Naive thymus-derived CD4-positive, alpha-beta T cell (primary cell): ENCODE results near the gene YWHAE. TPM values are rescaled to one million over a fixed set of nuclear protein-coding genes. Genes with fewer than 3 reads are reported as not detected.
A peak's percentile ranks its signal among the peaks of the same experiment; 100 is the strongest.

Experiments used
- ATAC-seq: fragments of 150-1000 bp; cut with Tn5 transposase; 2 replicates; pipeline ENCODE4 v1.10.0; 2021; ENCODE audit warnings: mild to moderate bottlenecking, moderate library complexity
- CTCF ChIA-PET: fragments of 350-600 bp; sonication (Branson Sonifier 250); formaldehyde crosslinking; loops from one replicate; lab custom pipeline; 2021; ENCODE audit warnings: antibody characterized with exemption; lab: Charles Lee
- POLR2A ChIA-PET: fragments of 350-600 bp; sonication (Branson Sonifier 250); formaldehyde crosslinking; loops from one replicate; lab custom pipeline; 2021; ENCODE audit warnings: antibody characterized with exemption, inconsistent platforms; lab: Charles Lee
- DNase-seq, 9 donors: peaks; one replicate each; pipeline versions ENCODE4 v3.0.0 to v3.0.0-alpha.2; 2020 to 2022; ENCODE audit warnings: mixed read lengths in 1 of 9
- H3K27ac ChIP-seq: one replicate; pipeline ENCODE4 v1.7.0; 2013; ENCODE audit warnings: mild to moderate bottlenecking, low read depth, low read length, moderate library complexity
- H3K27me3 ChIP-seq, 2 donors: one replicate each; pipeline ENCODE4 v1.7.0; 2013; ENCODE audit warnings: low read length in 2 of 2, mild to moderate bottlenecking in 2 of 2, moderate library complexity in 2 of 2; ENCODE audit not compliant: control insufficient read depth in 2 of 2, insufficient read depth in 2 of 2
- H3K36me3 ChIP-seq, 3 experiments: 1 replicate in 2 of 3; 2 replicates in 1 of 3; pipeline ENCODE4 v1.7.0; 2013; ENCODE audit warnings: low read length in 3 of 3, mild to moderate bottlenecking in 3 of 3, moderate library complexity in 1 of 3; ENCODE audit not compliant: insufficient read depth in 3 of 3, control insufficient read depth in 2 of 3
- H3K4me1 ChIP-seq, 2 donors: one replicate each; pipeline ENCODE4 v1.7.0; 2013; ENCODE audit warnings: low read length in 2 of 2, mild to moderate bottlenecking in 2 of 2, moderate library complexity in 1 of 2; ENCODE audit not compliant: control insufficient read depth in 2 of 2, insufficient read depth in 2 of 2
- H3K4me3 ChIP-seq: 2 replicates; pipeline ENCODE4 v1.7.0; 2013; ENCODE audit warnings: mild to moderate bottlenecking, low read length
- H3K9me3 ChIP-seq, 3 experiments: 1 replicate in 2 of 3; 2 replicates in 1 of 3; pipeline ENCODE4 v1.7.0; 2013; ENCODE audit warnings: low read length in 3 of 3; ENCODE audit not compliant: control insufficient read depth in 2 of 3
- H3K27ac Mint-ChIP-seq, 9 donors: one replicate each; pipeline ENCODE4 v1.8.0; 2020 to 2022; ENCODE audit warnings: mixed read lengths in 9 of 9, mild to moderate bottlenecking in 8 of 9, moderate library complexity in 5 of 9, inconsistent platforms in 2 of 9
- H3K27me3 Mint-ChIP-seq, 5 donors: one replicate each; pipeline ENCODE4 v1.8.0; 2021 to 2022; ENCODE audit warnings: mixed read lengths in 5 of 5, mild to moderate bottlenecking in 1 of 5
- H3K36me3 Mint-ChIP-seq, 5 donors: one replicate each; pipeline ENCODE4 v1.8.0; 2020 to 2022; ENCODE audit warnings: mixed read lengths in 5 of 5, mild to moderate bottlenecking in 3 of 5, inconsistent platforms in 1 of 5
- H3K4me1 Mint-ChIP-seq, 7 donors: one replicate each; pipeline ENCODE4 v1.8.0; 2020 to 2022; ENCODE audit warnings: mixed read lengths in 7 of 7, mild to moderate bottlenecking in 3 of 7, inconsistent platforms in 1 of 7
- H3K4me3 Mint-ChIP-seq, 10 donors: one replicate each; pipeline ENCODE4 v1.8.0; 2020 to 2022; ENCODE audit warnings: mild to moderate bottlenecking in 10 of 10, mixed read lengths in 10 of 10, moderate library complexity in 6 of 10, inconsistent platforms in 2 of 10
- H3K9me3 Mint-ChIP-seq, 11 donors: one replicate each; pipeline ENCODE4 v1.8.0; 2020 to 2022; ENCODE audit warnings: mixed read lengths in 11 of 11, mild to moderate bottlenecking in 4 of 11, inconsistent platforms in 1 of 11, moderate library complexity in 1 of 11
- intact Hi-C, 2 donors: fragments of 100-400 bp; cut with micrococcal nuclease; formaldehyde crosslinking; loops; one replicate each; pipeline ENCODE4 v1.15.1; 2023
- polyA plus RNA-seq, 2 donors: library from polyadenylated mRNA; unstranded; fragments of 300-500 nt; fragmentation: Illumina TruSeq; gene quantifications; one replicate each; pipeline ENCODE4 v1.2.3, GENCODE V29; 2021
- total RNA-seq, 6 experiments: library from RNA in 5 of 6; stranded (reverse) in 5 of 6; gene quantifications; 1 replicate in 5 of 6; 2 replicates in 1 of 6; pipeline ENCODE4 v1.2.3 and lab custom pipeline; 2021 to 2026

Gene YWHAE
- total and polyA plus RNA-seq, 7 experiments from 2014 or later: 30.6 to 317 (median 127) TPM

DNA sequence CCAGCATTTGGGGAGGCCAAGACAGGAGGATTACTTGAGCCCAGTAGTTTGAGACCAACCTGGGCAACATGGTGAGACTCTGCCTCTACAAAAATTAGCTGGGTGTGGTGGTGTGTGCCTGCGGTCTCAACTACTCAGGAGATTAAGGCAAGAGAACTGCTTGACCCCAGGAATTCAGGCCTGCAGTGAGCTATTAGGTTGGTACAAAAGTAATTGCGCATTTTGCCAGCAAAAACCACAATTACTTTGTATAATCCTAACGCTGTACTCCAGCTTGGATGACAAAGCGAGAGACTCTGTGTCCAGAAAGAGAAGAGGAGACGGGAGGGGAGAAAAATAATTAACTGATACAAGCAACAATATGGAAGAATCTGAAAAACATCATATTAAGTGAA lies 32.7 kb downstream of the YWHAE start:
- Mint-ChIP-seq H3K4me1 (peaks cover 38 to 81% (median 65%) of the 10 kb centered on the region in 7 donors), H3K9me3 (no peaks in the 10 kb centered on the region), H3K27ac (peak overlapping the region in 8 of 9 donors; percentile 2 to 77 (median 36)), H3K4me3 (no peak overlapping the region), H3K27me3 (no peaks in the 10 kb centered on the region), H3K36me3 (peaks cover 0 to 13% (median 8%) of the 10 kb centered on the region in 5 donors)
- H3K27me3 ChIP-seq: no peaks in the 10 kb centered on the region
- H3K4me1 ChIP-seq: peaks cover 7 to 15% of the 10 kb centered on the region in 2 donors
- H3K4me3 ChIP-seq: no peak overlapping the region
- ATAC-seq (no peak), DNase-seq (no peak)
- H3K27ac ChIP-seq: no peak overlapping the region
- intact Hi-C loops: loop anchor here in 1 of 2 donors (5.0 kb wide), 1 partner anchor 165 kb away; no protein-coding TSS in a partner anchor
- ChIA-PET POLR2A (interaction anchor here (0.6 to 3.5 kb wide), 3 partner anchors 25 to 148 kb away, joined by 3 to 36 read pairs (median 6); partner anchors contain the start of genes INPP5K and YWHAE), CTCF (interaction anchor here (1.3 kb wide), 1 partner anchor 263 kb away, joined by 4 read pairs; no protein-coding TSS in a partner anchor)
- H3K9me3 ChIP-seq: no peaks in the 10 kb centered on the region
- H3K36me3 ChIP-seq: peaks cover 3 to 20% (median 3%) of the 10 kb centered on the region in 3 experiments

DNA sequence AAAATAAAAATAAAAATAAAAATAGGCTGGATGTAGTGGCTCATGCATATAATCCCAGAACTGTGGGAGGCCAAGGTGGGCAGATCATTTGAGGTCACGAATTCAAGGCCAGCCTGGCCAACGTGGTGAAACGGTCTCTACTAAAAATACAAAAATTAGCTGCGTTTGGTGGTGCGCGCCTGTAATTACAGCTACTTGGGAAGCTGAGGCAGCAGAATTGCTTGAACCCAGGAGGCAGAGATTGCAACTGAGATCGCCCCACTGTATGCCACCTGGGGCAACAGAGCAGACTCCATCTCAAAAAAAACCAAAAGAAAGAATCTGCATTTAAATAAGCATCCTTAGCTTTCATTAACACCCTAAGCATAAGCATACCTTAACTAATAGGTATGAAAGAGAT lies 33.8 kb downstream of the YWHAE start:
- Histone ChIP-seq H3K4me3 (no peak overlapping the region), H3K27me3 (no peaks in the 10 kb centered on the region), H3K36me3 (peaks cover 0 to 20% (median 3%) of the 10 kb centered on the region in 3 experiments), H3K27ac (no peak overlapping the region), H3K4me1 (peaks cover 19 to 23% of the 10 kb centered on the region in 2 donors), H3K9me3 (no peaks in the 10 kb centered on the region)
- Mint-ChIP-seq H3K27ac (peak overlapping the region in 5 of 9 donors; percentile 13 to 77 (median 64)), H3K27me3 (no peaks in the 10 kb centered on the region), H3K36me3 (peaks cover 0 to 13% (median 7%) of the 10 kb centered on the region in 5 donors), H3K9me3 (no peaks in the 10 kb centered on the region), H3K4me3 (no peak overlapping the region), H3K4me1 (peaks cover 39 to 83% (median 63%) of the 10 kb centered on the region in 7 donors)
- no peak for DNase-seq
- intact Hi-C loops: loop anchor here in 1 of 2 donors (5.0 kb wide), 1 partner anchor 166 kb away; no protein-coding TSS in a partner anchor
- POLR2A ChIA-PET: interaction anchor here (0.6 to 3.5 kb wide), 7 partner anchors 10 to 264 kb away, joined by 3 to 36 read pairs (median 4); partner anchors contain the start of genes INPP5K and YWHAE
- CTCF ChIA-PET: interaction anchor here (0.6 to 2.7 kb wide), 14 partner anchors 8 to 260 kb away, joined by 3 to 32 read pairs (median 6); partner anchors contain the start of gene INPP5K
- ATAC-seq: no peak

DNA sequence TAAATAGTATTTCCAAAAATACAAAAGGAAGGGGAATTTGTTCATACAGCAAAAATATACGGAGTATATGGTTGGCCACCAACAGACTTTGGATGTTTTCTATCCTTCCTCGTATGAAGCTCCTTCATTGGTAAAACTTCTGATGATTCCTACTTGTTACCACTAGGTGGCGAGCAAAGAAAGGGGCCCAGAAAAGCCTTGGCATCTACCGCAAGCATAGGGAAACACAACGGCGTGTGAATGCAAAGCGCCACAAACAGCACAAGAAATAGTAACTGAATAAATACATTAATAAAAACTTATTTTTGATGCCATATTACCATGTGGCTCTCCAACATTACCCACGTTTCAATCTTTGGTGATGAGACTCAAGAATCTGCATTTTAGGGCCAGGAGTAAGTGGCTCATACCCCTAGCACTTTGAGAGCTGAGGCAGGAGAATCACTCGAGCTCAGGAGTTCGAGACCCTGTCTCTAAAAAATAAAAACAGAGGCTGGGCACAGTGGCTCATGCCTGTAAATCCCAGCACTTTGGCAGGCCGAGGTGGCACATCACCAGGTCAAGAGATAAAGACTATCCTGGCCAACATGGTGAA lies 34.5 kb downstream of the YWHAE start:
- ChIA-PET CTCF (interaction anchor here (0.5 to 2.7 kb wide), 28 partner anchors 9 to 264 kb away, joined by 3 to 32 read pairs (median 4); partner anchors contain the start of genes INPP5K and PITPNA), POLR2A (interaction anchor here (0.6 to 3.5 kb wide), 14 partner anchors 8 to 366 kb away, joined by 3 to 36 read pairs (median 4); partner anchors contain the start of genes INPP5K and YWHAE)
- Mint-ChIP-seq H3K4me1 (peaks cover 39 to 83% (median 64%) of the 10 kb centered on the region in 7 donors), H3K27me3 (no peaks in the 10 kb centered on the region), H3K4me3 (peak overlapping the region in 7 of 10 donors; percentile 2 to 48 (median 41)), H3K36me3 (peaks cover 0 to 16% (median 11%) of the 10 kb centered on the region in 5 donors), H3K9me3 (no peaks in the 10 kb centered on the region), H3K27ac (peak overlapping the region in 6 of 9 donors; percentile 35 to 86 (median 74))
- no peak overlapping the region for H3K4me3 ChIP-seq
- H3K36me3 ChIP-seq: peaks cover 0 to 25% (median 6%) of the 10 kb centered on the region in 3 experiments
- intact Hi-C loops: loop anchor here (1.0 to 5.0 kb wide), 13 partner anchors 33 to 265 kb away; partner anchors contain the start of genes CRK (in 1 of the 2), INPP5K (in 1 of the 2), PITPNA (in 1 of the 2) and SLC43A2 (in 1 of the 2)
- ATAC-seq (peak; percentile 86), DNase-seq (peak in 8 of 9 donors; percentile 37 to 81 (median 74))
- no peaks in the 10 kb centered on the region for H3K27me3 ChIP-seq
- H3K4me1 ChIP-seq: peaks cover 25 to 27% of the 10 kb centered on the region in 2 donors
- no peaks in the 10 kb centered on the region for H3K9me3 ChIP-seq
- peak overlapping the region; percentile 48 for H3K27ac ChIP-seq

DNA sequence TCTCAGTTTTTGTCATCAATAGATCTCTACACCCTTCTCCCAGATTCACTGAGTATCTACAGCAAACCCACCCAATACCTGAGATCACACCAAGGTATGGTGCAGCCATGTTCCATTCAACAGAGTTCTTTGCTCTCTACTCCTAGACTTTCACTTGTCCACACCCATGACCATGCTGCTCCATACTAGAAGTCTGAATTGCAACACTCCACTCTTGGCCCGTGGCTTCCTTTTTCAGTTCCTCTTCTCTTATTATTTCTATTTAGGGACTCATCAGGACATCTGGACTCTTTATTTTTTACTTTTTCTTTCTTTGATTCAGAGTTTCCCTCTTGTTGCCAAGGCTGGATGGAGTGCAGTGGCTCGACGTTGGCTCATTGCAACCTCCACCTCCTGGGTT lies 37.1 kb downstream of the YWHAE start:
- peaks cover 27% of the 10 kb centered on the region in 2 donors for H3K4me1 ChIP-seq
- no peaks in the 10 kb centered on the region for H3K27me3 ChIP-seq
- DNase-seq (no peak), ATAC-seq (peak; percentile 55)
- H3K27ac ChIP-seq: peak overlapping the region; percentile 62
- peak overlapping the region; percentile 53 to 92 (median 81) for H3K27ac Mint-ChIP-seq
- H3K9me3 ChIP-seq: no peaks in the 10 kb centered on the region
- peaks cover 38 to 77% (median 58%) of the 10 kb centered on the region in 7 donors for H3K4me1 Mint-ChIP-seq
- H3K4me3 ChIP-seq: no peak overlapping the region
- POLR2A ChIA-PET: interaction anchor here (0.6 to 1.7 kb wide), 4 partner anchors 18 to 532 kb away, joined by 5 to 9 read pairs (median 6); partner anchors contain the start of gene INPP5K
- peaks cover 5 to 20% (median 17%) of the 10 kb centered on the region in 5 donors for H3K36me3 Mint-ChIP-seq
- H3K9me3 Mint-ChIP-seq: no peaks in the 10 kb centered on the region
- CTCF ChIA-PET: interaction anchor here (1.1 to 1.7 kb wide), 5 partner anchors 9 to 170 kb away, joined by 4 to 7 read pairs (median 4); partner anchors contain the start of gene INPP5K
- H3K27me3 Mint-ChIP-seq: no peaks in the 10 kb centered on the region
- intact Hi-C loops: no loop called here
- H3K36me3 ChIP-seq: peaks cover 0 to 43% (median 6%) of the 10 kb centered on the region in 3 experiments
- peak overlapping the region in 9 of 10 donors; percentile 55 to 74 (median 70) for H3K4me3 Mint-ChIP-seq

DNA sequence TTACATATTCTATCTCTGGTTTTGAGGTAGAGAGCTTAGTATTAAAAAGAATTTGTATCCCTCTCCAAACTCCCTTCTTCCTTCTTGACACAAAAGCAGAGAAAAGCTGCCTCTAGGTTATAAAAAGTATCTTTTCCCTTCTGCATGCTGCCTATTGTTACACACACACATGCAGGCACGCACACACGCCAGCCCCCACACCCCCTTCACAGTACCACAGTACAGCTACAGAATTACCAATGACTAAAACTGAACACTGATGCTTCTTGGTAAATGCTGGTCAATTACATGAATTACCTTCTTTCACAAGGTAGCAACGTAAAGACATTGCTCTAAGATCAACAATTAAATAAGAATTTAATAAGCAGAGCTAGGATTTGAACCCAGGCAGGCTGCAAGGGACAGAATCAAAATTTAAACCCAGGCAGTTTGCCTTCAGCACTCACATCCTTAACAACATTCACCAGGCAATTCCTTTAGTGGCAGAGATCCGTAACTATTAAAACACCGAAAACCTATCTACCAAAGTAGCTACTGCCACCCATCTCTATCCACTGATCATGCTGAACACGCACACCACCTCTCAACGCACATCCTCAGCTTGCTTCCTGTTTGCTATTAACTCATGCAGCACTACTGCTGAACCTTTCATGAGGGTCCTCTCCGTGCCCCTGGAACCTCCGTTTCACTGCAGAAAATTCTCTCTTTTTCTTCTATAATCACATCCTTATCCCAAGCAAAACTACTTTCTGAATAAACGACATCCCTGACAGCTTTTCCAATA lies 37.8 kb downstream of the YWHAE start:
- H3K9me3 Mint-ChIP-seq: no peaks in the 10 kb centered on the region
- H3K4me3 Mint-ChIP-seq: peak overlapping the region; percentile 55 to 74 (median 69)
- DNase-seq: peak in 7 of 9 donors; percentile 18 to 59 (median 45)
- H3K4me1 ChIP-seq: peaks cover 27% of the 10 kb centered on the region in 2 donors
- H3K27ac ChIP-seq: peak overlapping the region; percentile 62
- H3K9me3 ChIP-seq: no peaks in the 10 kb centered on the region
- ChIA-PET POLR2A (interaction anchor here (0.6 to 1.7 kb wide), 7 partner anchors 10 to 533 kb away, joined by 3 to 12 read pairs (median 5); partner anchors contain the start of gene INPP5K), CTCF (interaction anchor here (0.6 to 1.7 kb wide), 9 partner anchors 10 to 724 kb away, joined by 3 to 9 read pairs (median 4); partner anchors contain the start of gene INPP5K)
- peak; percentile 76 for ATAC-seq
- H3K27me3 Mint-ChIP-seq: no peaks in the 10 kb centered on the region
- no peak overlapping the region for H3K4me3 ChIP-seq
- intact Hi-C loops: no loop called here
- H3K4me1 Mint-ChIP-seq: peaks cover 33 to 73% (median 52%) of the 10 kb centered on the region in 7 donors
- peaks cover 5 to 23% (median 17%) of the 10 kb centered on the region in 5 donors for H3K36me3 Mint-ChIP-seq
- peak overlapping the region; percentile 53 to 92 (median 81) for H3K27ac Mint-ChIP-seq
- H3K36me3 ChIP-seq: peaks cover 0 to 50% (median 6%) of the 10 kb centered on the region in 3 experiments
- H3K27me3 ChIP-seq: no peaks in the 10 kb centered on the region
